ENCODE data around the gene APEH.

GRCh38 chr3:49666592-49666991 lies 7.6 kb upstream of the APEH start:
- TF ChIP-seq POLR2AphosphoS5 (IDR thresholded peaks at IDR 0.05; ENCODE audit: low read depth) (no peak), CTCF (conservative IDR thresholded peaks at IDR 0.05; ENCODE audit: low read depth in 2 of 2) (no peak), REST (IDR thresholded peaks at IDR 0.05; ENCODE audit: unreplicated experiment) (no peak), EZH2 (IDR thresholded peaks at IDR 0.05; ENCODE audit: low read depth, unreplicated experiment) (no peak), JUNB (IDR thresholded peaks at IDR 0.05; ENCODE audit: unreplicated experiment) (no peak)

Measured in GM23338 (cell line).